GM21447 (cell line): ENCODE measurements around the gene LOXL1.
"Not testable (repeated sequence)": the region's sequence is repeated elsewhere in the genome, so short reads cannot be mapped to it uniquely, and the experiment has no call there.

Experiments
- ATAC-seq: cut with Tn5 transposase; IDR thresholded peaks from one replicate; pipeline ENCODE4 v1.9.1; 2021; ENCODE audit not compliant: unreplicated experiment

Gene LOXL1

GRCh38 chr15:73937296-73937695 lies 11.0 kb downstream of the LOXL1 start:
- no peak for ATAC-seq

- ATAC-seq: no peak
These were observed 11.5 kb downstream of the LOXL1 start for GRCh38 chr15:73937726-73938125.

DNA sequence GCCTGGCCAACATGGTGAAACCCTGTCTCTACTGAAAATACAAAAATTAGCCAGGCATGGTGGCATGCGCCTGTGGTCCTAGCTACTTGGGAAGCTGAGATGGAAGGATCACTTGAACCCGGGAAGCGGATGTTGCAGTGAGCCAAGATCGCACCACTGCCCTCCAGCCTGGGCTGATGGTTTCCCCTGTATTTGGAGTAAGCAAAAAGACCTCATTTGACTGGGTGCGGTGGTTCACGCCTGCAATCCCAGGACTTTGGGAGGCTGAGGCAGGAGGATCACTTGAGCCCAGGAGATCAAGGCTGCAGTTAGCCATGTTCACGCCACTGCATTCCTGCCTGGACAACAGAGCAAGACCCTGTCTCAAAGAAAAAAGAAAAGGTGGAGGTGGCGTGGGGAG lies 12.3 kb downstream of the LOXL1 start:
- not testable (repeated sequence) for ATAC-seq

- no peak for ATAC-seq
These were observed 12.9 kb downstream of the LOXL1 start for GRCh38 chr15:73939138-73939537.

- ATAC-seq: no peak
These were observed 14.1 kb downstream of the LOXL1 start for GRCh38 chr15:73940061-73940981.

- ATAC-seq: no peak
These were observed 14.8 kb downstream of the LOXL1 start for GRCh38 chr15:73941044-73941443.

- ATAC-seq: no peak
These were observed 15.2 kb downstream of the LOXL1 start for GRCh38 chr15:73941449-73941848.

GRCh38 chr15:73941871-73942635 lies 15.8 kb downstream of the LOXL1 start:
- no peak for ATAC-seq

GRCh38 chr15:73942751-73943270 lies 16.5 kb downstream of the LOXL1 start:
- no peak for ATAC-seq

DNA sequence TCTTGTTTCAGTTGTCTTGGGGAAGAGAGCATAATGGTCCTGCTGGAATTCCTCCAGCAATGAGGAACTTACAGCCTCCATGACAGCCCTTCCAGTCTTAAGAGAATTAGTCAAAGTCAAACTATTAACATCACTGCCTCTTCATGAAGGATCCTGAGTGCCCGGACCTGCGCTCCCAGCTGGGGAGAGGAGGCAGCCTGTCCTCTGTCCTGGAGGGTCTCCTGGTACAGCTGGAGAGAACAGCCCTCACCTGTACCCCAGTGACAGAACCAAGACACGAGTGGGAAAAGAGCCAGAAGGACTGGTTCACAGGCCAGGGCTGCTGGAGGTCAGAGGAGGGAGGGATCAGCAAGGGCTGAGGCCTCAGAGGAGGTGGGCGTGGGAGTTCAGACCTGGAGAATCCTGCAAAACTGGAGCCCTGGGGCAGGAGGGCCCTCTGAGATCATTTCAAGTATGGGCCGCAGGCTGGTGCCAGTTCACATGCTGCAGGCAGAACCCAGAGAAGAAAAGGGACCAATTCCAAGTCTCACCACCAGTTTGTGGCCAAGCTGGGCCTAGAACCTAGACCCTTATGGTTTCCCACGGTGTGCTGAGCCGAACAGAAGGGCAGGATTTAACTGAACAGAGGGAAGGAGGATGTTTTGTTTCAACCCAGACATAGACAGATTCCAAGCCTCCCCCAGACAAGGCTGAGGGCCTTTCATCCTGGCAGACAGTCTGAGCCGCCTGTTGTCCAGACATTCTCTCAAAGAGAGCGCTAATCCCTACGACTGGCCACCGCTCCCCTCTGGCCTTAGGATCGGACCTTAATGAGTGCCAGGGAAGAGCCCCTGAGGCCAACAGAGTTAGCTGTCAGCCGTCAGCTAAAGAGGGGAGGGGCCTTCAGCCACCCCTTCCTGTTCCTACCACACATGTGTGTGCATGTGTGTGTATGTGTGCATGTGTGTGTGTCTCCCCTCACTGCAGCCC lies 18.2 kb downstream of the LOXL1 start:
- ATAC-seq: no peak

DNA sequence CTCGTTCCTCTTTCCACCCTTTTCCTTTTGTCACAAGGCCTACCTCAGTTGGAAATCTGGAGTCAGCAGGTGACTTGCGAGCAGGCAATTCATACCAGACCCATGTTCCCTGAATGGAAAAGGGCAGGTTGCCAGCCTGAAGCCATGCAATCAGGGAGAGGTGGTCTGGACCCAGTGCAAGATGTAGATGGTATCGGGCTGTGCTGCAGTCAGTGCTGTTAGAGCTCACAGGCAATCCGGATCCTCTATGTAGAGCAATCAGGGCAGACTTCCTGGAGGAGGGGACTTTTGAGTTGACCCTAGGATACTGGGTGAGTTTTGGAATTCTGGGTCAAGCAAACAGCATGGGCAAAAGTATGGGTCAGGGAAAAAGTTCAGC lies 18.9 kb downstream of the LOXL1 start:
- no peak for ATAC-seq

DNA sequence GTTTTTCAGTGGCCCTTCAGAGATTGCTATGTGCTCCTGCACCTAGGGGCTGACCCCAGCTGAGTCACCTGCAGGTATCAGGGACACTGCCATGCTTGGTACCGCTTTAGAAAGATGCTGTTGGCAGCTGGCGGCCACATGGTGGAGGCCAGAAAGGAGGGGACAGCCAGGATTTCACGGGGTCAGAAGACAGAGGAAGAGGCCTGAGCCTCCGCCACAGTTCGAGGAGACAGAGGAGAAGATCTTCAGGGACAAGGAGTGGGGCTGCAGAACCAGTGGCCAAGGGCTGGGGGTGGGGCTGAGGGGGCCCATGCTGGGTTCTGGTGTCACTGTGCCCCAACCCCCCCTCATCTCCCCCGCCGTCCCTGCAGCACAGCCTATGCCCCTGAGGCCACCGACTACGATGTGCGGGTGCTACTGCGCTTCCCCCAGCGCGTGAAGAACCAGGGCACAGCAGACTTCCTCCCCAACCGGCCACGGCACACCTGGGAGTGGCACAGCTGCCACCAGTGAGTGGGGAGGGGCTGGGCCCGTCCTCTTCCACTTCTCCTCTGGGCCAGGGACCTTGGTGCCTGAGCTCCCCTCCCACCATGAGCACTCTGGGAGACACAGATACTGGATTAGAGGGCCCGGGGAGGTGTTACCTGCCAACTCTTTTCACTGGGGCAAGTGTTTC lies 19.9 kb downstream of the LOXL1 start:
- no peak for ATAC-seq

- no peak for ATAC-seq
These were observed 20.6 kb downstream of the LOXL1 start for GRCh38 chr15:73946795-73947370.

GRCh38 chr15:73947651-73948050 lies 21.4 kb downstream of the LOXL1 start:
- ATAC-seq: no peak

DNA sequence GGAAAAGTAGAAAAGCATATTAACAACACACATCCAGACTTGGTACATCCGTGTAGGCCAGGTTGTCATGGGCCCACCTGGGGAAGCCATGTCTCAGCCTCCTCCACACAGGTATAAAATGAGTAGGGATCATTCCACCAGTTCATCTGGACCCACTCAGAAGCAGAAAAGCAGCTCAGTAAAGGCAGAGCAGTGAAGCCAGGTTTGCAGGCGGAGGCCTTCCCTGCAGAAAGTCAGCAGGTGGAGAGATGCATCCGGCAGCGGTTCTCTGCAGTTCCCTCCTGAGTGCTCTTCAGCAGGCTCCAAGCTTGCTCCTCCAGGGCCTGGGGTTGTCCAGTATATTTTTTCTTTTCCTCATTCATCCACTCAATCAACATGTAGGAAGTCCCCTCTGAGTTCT lies 22.1 kb downstream of the LOXL1 start:
- ATAC-seq: no peak

- ATAC-seq: no peak
These were observed 22.7 kb downstream of the LOXL1 start for GRCh38 chr15:73948982-73949381.

- ATAC-seq: no peak
These were observed 23.2 kb downstream of the LOXL1 start for GRCh38 chr15:73949496-73949895.

- ATAC-seq: no peak
These were observed 24.2 kb downstream of the LOXL1 start for GRCh38 chr15:73950479-73950830.

DNA sequence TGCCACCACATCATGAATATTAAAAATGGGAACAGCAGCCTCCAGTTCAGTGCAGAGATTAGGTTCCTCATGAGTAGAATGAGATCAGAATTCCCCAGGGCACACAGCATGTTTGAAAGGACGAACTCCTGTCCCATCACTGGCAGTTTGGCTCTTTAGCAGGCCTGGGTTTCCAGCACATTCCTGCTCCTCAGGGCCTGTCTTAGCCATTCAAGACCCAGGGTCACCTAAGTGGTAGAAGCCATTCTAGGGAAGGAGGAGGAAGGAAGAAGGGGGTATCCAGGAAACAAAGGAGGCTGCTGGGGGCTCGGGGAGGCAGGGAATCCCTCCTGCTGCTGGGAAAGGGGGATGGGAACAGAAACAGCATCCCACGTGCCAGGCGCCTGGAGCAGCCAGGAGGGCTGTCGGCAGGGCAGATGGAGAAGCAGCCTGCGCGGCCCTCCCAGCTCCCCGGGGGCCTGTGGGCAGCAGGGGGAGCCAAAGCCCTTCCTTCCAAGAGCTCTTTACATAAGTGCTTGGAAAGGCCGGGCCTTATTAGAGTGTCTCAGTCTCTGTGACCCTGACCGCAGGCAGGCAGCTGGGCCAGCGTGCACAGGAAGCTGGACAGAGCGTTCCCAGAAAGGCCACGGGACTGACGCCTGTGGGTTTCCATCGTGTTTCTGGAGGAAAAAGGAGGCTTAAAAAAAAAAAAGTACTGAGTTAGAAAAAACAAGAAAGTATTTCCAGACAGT lies 24.7 kb downstream of the LOXL1 start:
- ATAC-seq: no peak
